Pancreas (tissue), 10 donors: ENCODE measurements around the gene AUTS2. TPM values are rescaled to one million over a fixed set of nuclear protein-coding genes. Genes with fewer than 3 reads are reported as not detected.

Source experiments
- ATAC-seq, 4 donors: fragments of 200-7000 bp; cut with Tn5 transposase; one replicate each; pipeline versions ENCODE4 v1.8.0 to v1.9.1; 2020; ENCODE audit warnings: mild to moderate bottlenecking in 4 of 4, moderate library complexity in 4 of 4
- DNase-seq, 6 donors: peaks; one replicate each; pipeline ENCODE4 v3.0.0-alpha.2; 2020
- FAIRE-seq: peaks from 2 replicates; lab custom pipeline; 2012; peaks lifted over from hg19 to GRCh38; lab: Jason Lieb, UNC
- H3K27ac ChIP-seq, 4 donors: fragments of 200-600 bp; sonication (generic); 1 replicate in 3 of 4; 2 replicates in 1 of 4; pipeline versions ENCODE4 v1.5.0 to v1.8.0; 2020
- H3K27me3 ChIP-seq, 4 donors: fragments of 200-600 bp; one replicate each; pipeline ENCODE4 v1.8.0; 2021
- H3K36me3 ChIP-seq, 3 donors: fragments of 200-600 bp; sonication (generic) in 1 of 3; one replicate each; pipeline versions ENCODE4 v1.5.0 to v1.8.0; 2020 to 2021
- H3K4me1 ChIP-seq, 3 donors: fragments of 200-600 bp; one replicate each; pipeline ENCODE4 v1.8.0; 2021
- H3K4me3 ChIP-seq, 4 donors: fragments of 200-600 bp; sonication (generic) in 2 of 4; one replicate each; pipeline versions ENCODE4 v1.5.0 to v1.8.0; 2020 to 2021
- H3K9me3 ChIP-seq, 4 donors: fragments of 200-600 bp; one replicate each; pipeline ENCODE4 v1.8.0; 2021
- CTCF ChIP-seq, 4 donors: fragments of 200-600 bp; sonication (generic) in 3 of 4; IDR thresholded peaks; one replicate each; pipeline versions ENCODE4 v1.5.0 to v1.8.0; 2021; ENCODE audit warnings: antibody characterized with exemption in 4 of 4
- WGBS, 2 donors: extraction: QIAGEN DNeasy Blood & Tissue Kit; methylation state at CpG; one replicate each; pipeline ENCODE4 v1.1.7; 2013; 5-methylcytosine and 5-hydroxymethylcytosine counted together
- intact Hi-C, 3 donors: fragments of 100-400 bp; cut with DNase I; formaldehyde crosslinking; loops; one replicate each; pipeline versions ENCODE4 v1.11.1 to v1.14.2; 2022
- polyA plus RNA-seq, 2 donors: library from polyadenylated mRNA; stranded (reverse); fragments of 200-250 nt; gene quantifications; one replicate each; pipeline ENCODE4 v1.2.3, GENCODE V29; 2013
- total RNA-seq, 6 donors: library from RNA; stranded (reverse); fragmentation: NEBNext Ultra II Directional in 4 of 6; extraction: Animal tissue kit (Norgen Biotek cat#: 25700) in 4 of 6; gene quantifications; one replicate each; pipeline versions ENCODE4 v1.2.1 to v1.2.4, GENCODE V29; 2021 to 2023
- donor health status: healthy with polysubstance abuse.
- donor health status: DM: no; HTN: no; CAD: no; lungs with moderate emphysema.
- donor health status: DM: no; HTN: no; CAD: no.
- donor health status: control.
- donor health status: control.
- donor health status: Bipolar disorder and iron deficiency.
- donor health status: DM: yes; HTN: yes; CAD: no.
- donor health status: DM: no; HTN: no; CAD: no.
- donor health status: DM: no; HTN: no; CAD: no.
- donor health status: DM: yes; HTN: yes; CAD: no.

The AUTS2 gene
- total and polyA plus RNA-seq, 8 donors, result 5.8 to 16.8 (median 9.9) TPM

DNA sequence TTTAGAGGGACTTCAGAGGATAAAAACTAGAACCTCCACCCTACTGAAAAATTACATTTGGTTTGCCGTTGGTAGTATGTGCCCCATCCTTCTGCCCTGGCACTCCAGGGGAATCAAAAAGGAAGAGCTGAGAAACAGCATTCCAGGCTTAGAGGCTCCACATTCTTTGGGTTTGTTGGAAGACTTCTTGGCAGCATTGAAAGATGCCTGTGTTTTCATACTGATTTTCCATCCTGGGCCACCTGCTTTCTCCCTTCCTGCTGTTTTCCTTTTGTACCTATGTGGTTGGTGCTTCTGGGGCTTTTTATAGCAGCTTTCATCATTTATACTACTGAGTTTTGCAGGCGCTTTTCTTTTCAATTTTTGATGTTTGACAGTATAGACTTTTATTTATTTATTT lies 61.7 kb downstream of the AUTS2 start:
- ATAC-seq (no peak), DNase-seq (no peak), FAIRE-seq (no peak)
- Histone ChIP-seq H3K9me3 (no peaks in the 10 kb centered on the region), H3K36me3 (no peaks in the 10 kb centered on the region), H3K27me3 (no peaks in the 10 kb centered on the region), H3K27ac (no peak overlapping the region), H3K4me1 (peaks cover 0 to under 1% (median 0%) of the 10 kb centered on the region in 3 donors), H3K4me3 (no peak overlapping the region)
- TF ChIP-seq CTCF (IDR thresholded peaks at IDR 0.05), result no peak
- intact Hi-C loops, result no loop called here
- WGBS, 2 donors, result 75 to 76% methylated on average over 2 of the region's 2 CpGs

- no peak for TF ChIP-seq CTCF (IDR thresholded peaks at IDR 0.05)
- no peak for FAIRE-seq
- ATAC-seq, result no peak
- WGBS, 2 donors, result 79 to 89% methylated on average over 3 of the region's 3 CpGs
- H3K36me3 ChIP-seq, result no peaks in the 10 kb centered on the region
- H3K9me3 ChIP-seq, result no peaks in the 10 kb centered on the region
- H3K4me1 ChIP-seq, result no peaks in the 10 kb centered on the region
- no peaks in the 10 kb centered on the region for H3K27me3 ChIP-seq
- DNase-seq, result no peak
- H3K4me3 ChIP-seq, result no peak overlapping the region
- no peak overlapping the region for H3K27ac ChIP-seq
- intact Hi-C loops, result no loop called here
These were observed 63.1 kb downstream of the AUTS2 start for GRCh38 chr7:69661342-69661741.

- 85 to 92% methylated on average over 5 of the region's 5 CpGs for WGBS, 2 donors
- DNase-seq, result no peak
- Histone ChIP-seq H3K4me3 (no peak overlapping the region), H3K27me3 (no peaks in the 10 kb centered on the region), H3K4me1 (no peaks in the 10 kb centered on the region), H3K9me3 (no peaks in the 10 kb centered on the region), H3K36me3 (no peaks in the 10 kb centered on the region), H3K27ac (no peak overlapping the region)
- intact Hi-C loops, result no loop called here
- no peak for FAIRE-seq
- no peak for TF ChIP-seq CTCF (IDR thresholded peaks at IDR 0.05)
- no peak for ATAC-seq
These were observed 65.9 kb downstream of the AUTS2 start for GRCh38 chr7:69663911-69664832.

DNA sequence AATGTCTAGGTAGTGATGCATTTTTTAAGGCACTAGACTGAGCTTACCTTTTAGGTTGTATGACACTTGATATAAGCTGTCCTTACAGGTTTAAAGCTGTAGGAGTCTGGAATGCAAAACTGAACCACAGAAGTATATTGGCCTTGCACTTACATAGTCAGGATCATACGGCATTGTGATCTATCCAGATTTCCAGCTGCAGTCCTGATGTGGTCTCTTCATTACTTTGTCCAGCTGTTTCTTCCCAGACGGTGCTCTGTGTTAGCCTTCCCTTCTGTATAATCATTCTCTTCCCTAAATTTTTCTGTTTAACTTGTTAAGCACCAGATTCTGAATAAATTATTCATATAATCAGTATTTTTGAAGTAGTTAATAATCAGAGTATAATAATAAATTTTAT lies 67.1 kb downstream of the AUTS2 start:
- Histone ChIP-seq H3K9me3 (no peaks in the 10 kb centered on the region), H3K27ac (no peak overlapping the region), H3K4me1 (no peaks in the 10 kb centered on the region), H3K36me3 (no peaks in the 10 kb centered on the region), H3K27me3 (no peaks in the 10 kb centered on the region), H3K4me3 (no peak overlapping the region)
- 68 to 81% methylated on average over 2 of the region's 2 CpGs for WGBS, 2 donors
- ATAC-seq, result no peak
- FAIRE-seq, result no peak
- no peak for TF ChIP-seq CTCF (IDR thresholded peaks at IDR 0.05)
- no peak for DNase-seq
- intact Hi-C loops, result no loop called here

DNA sequence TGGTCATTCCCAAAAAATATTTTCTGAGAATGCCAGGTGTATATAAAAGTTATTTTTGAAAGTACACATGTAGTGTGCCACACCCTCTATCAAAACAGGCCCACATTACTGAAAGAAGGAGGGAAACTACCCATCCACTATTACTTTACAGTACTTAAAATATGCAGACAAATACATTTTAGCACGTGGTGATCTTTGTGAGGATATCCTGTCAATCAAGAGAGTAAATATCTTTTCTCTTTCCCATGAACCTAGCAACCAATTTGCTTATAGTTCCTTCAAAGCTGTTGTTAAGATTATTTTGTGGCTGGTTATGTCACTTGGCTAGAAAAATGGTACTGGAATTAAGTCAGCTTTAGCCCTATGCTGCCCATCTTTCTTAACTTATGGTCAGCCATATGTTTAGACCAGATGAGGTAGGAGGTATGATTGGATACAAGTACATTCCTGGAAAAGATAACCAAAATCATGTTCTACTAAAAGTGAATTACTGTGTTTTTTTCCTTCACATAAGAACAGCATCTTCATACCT lies 70.1 kb downstream of the AUTS2 start:
- Histone ChIP-seq H3K27ac (no peak overlapping the region), H3K4me1 (peaks cover 0 to 3% (median 3%) of the 10 kb centered on the region in 3 donors), H3K4me3 (no peak overlapping the region), H3K27me3 (no peaks in the 10 kb centered on the region), H3K9me3 (no peaks in the 10 kb centered on the region), H3K36me3 (no peaks in the 10 kb centered on the region)
- FAIRE-seq, result no peak
- no peak for ATAC-seq
- DNase-seq, result no peak
- 34 to 40% methylated on average over 1 of the region's 1 CpG for WGBS, 2 donors
- intact Hi-C loops, result no loop called here
- no peak for TF ChIP-seq CTCF (IDR thresholded peaks at IDR 0.05)
